ENCODE measurements around the gene RAP2A.

RAP2A gene

DNA sequence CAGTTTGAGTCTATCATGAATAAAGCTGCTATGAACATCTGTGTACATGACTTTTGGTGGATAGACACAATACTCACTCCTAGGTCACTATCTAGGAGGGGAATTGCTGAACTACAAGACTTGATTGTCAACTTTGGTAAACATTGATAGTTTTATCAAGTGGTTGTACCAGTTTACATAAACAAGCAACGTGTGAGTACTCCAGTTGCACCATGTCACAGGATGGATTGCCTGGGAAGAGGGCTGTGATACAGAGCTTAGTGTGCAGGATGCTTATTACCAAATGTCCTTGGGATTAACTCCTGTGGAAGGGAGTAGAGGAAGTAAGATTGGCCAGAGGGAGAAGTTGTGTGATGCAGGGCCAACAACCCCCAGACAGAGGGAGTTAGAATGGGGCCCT is 37.7 kb downstream of the RAP2A start:
- Histone ChIP-seq H3K36me3 (ENCODE audit: insufficient read depth, low read length) (no peaks in the 10 kb centered on the region; the same call in 1 of the 2 replicates), H3K79me2 (ENCODE audit: insufficient read depth, low read length) (no peaks in the 10 kb centered on the region), H3K4me3 (ENCODE audit: low read depth in 1 of 2, low read length in 2 of 2) (no peak overlapping the region), H3K9ac (ENCODE audit: low read depth, low read length) (no peak overlapping the region), H3K27me3 (ENCODE audit: insufficient read depth, low read length, poor library complexity) (no peaks in the 10 kb centered on the region), H3K9me3 (ENCODE audit: insufficient read depth, low read length, severe bottlenecking) (no peaks in the 10 kb centered on the region), H3K4me2 (ENCODE audit: insufficient read depth, low read length) (no peak overlapping the region), H4K20me1 (ENCODE audit: insufficient read depth, low read length) (no peaks in the 10 kb centered on the region), H2AFZ (ENCODE audit: low read depth, low read length) (no peak overlapping the region), H3K4me1 (ENCODE audit: insufficient read depth, low read length) (no peaks in the 10 kb centered on the region), H3K27ac (ENCODE audit: low read length) (no peak overlapping the region)
- no peak for TF ChIP-seq EZH2 (IDR thresholded peaks at IDR 0.05; ENCODE audit: borderline replicate concordance, low read depth, low read length, severe bottlenecking)
- TF ChIP-seq, protein P1, sequence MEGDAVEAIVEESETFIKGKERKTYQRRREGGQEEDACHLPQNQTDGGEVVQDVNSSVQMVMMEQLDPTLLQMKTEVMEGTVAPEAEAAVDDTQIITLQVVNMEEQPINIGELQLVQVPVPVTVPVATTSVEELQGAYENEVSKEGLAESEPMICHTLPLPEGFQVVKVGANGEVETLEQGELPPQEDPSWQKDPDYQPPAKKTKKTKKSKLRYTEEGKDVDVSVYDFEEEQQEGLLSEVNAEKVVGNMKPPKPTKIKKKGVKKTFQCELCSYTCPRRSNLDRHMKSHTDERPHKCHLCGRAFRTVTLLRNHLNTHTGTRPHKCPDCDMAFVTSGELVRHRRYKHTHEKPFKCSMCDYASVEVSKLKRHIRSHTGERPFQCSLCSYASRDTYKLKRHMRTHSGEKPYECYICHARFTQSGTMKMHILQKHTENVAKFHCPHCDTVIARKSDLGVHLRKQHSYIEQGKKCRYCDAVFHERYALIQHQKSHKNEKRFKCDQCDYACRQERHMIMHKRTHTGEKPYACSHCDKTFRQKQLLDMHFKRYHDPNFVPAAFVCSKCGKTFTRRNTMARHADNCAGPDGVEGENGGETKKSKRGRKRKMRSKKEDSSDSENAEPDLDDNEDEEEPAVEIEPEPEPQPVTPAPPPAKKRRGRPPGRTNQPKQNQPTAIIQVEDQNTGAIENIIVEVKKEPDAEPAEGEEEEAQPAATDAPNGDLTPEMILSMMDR (IDR thresholded peaks at IDR 0.05; ENCODE audit: borderline replicate concordance, extremely low read depth, low read length, poor library complexity, severe bottlenecking) = no peak
- ATAC-seq (ENCODE audit: insufficient read depth, low read depth) = no peak
- no peak for DNase-seq

DNA sequence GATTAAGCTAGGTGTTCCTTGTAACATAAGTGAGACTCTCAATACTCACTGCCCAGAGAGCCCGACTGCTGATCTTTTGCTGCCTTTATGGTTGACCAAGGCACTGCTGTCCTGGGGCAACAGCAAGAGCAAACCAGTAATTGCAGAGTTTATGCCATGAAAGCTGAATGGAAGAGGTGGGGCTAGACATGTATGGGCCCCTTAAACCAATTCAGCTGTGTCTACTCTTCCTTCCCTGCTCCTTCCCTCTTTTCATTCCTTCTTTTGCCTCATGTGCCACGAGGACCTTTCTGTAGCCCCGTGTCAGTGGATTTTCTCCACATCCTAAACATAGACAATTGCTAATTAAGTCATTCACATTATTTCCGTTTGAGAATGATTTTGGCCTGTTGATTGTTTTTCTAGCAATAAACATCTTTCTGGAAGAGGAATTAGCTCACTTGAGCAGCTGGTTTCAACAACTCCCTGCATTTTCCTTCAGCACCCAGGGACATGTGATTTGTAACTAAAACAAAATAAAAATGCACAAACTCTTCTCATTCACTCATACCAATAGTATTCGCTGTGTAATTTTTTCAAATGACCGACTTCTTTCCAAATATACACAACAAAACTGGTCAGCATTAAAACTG is 40.5 kb downstream of the RAP2A start:
- H3K4me1 ChIP-seq (ENCODE audit: insufficient read depth, low read length) = no peaks in the 10 kb centered on the region
- TF ChIP-seq, protein P1 (IDR thresholded peaks at IDR 0.05; ENCODE audit: borderline replicate concordance, extremely low read depth, low read length, poor library complexity, severe bottlenecking) = no peak
- no peak for TF ChIP-seq EZH2 (IDR thresholded peaks at IDR 0.05; ENCODE audit: borderline replicate concordance, low read depth, low read length, severe bottlenecking)
- no peak for ATAC-seq (ENCODE audit: insufficient read depth, low read depth)
- H3K27me3 ChIP-seq (ENCODE audit: insufficient read depth, low read length, poor library complexity) = no peaks in the 10 kb centered on the region
- H3K9ac ChIP-seq (ENCODE audit: low read depth, low read length) = no peak overlapping the region
- no peak overlapping the region for H3K27ac ChIP-seq (ENCODE audit: low read length)
- H3K4me2 ChIP-seq (ENCODE audit: insufficient read depth, low read length) = no peak overlapping the region
- no peaks in the 10 kb centered on the region for H3K36me3 ChIP-seq (ENCODE audit: insufficient read depth, low read length)
- H3K9me3 ChIP-seq (ENCODE audit: insufficient read depth, low read length, severe bottlenecking) = no peaks in the 10 kb centered on the region
- DNase-seq = no peak
- H4K20me1 ChIP-seq (ENCODE audit: insufficient read depth, low read length) = no peaks in the 10 kb centered on the region
- H3K4me3 ChIP-seq (ENCODE audit: low read depth in 1 of 2, low read length in 2 of 2) = no peak overlapping the region
- no peak overlapping the region for H2AFZ ChIP-seq (ENCODE audit: low read depth, low read length)
- no peaks in the 10 kb centered on the region for H3K79me2 ChIP-seq (ENCODE audit: insufficient read depth, low read length)

DNA sequence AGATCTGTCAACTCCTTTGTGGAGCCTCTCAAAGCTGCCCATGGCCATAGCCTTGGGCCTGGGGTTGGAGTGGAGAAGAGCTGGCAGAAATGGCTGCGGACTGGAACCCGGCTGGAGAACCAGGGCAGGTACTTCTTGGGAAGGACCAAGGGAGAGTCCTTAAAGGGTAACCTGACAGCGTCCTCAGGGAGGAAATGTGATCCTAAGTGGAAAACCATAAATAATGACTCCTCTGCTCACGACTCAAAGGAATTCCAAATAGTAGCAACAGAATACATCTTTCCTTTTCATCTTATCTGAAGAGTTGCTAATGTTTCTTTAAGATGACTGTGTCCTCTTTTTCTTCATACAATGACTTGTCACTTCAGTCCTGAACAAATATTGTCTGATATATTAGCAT is 41.0 kb downstream of the RAP2A start:
- TF ChIP-seq, protein P1 (IDR thresholded peaks at IDR 0.05; ENCODE audit: borderline replicate concordance, extremely low read depth, low read length, poor library complexity, severe bottlenecking) = no peak
- TF ChIP-seq EZH2 (IDR thresholded peaks at IDR 0.05; ENCODE audit: borderline replicate concordance, low read depth, low read length, severe bottlenecking) = no peak
- no peak overlapping the region for H3K4me3 ChIP-seq (ENCODE audit: low read depth in 1 of 2, low read length in 2 of 2)
- H4K20me1 ChIP-seq (ENCODE audit: insufficient read depth, low read length) = no peaks in the 10 kb centered on the region
- H3K27ac ChIP-seq (ENCODE audit: low read length) = no peak overlapping the region
- no peaks in the 10 kb centered on the region for H3K4me1 ChIP-seq (ENCODE audit: insufficient read depth, low read length)
- no peak overlapping the region for H3K9ac ChIP-seq (ENCODE audit: low read depth, low read length)
- no peaks in the 10 kb centered on the region for H3K79me2 ChIP-seq (ENCODE audit: insufficient read depth, low read length)
- H3K27me3 ChIP-seq (ENCODE audit: insufficient read depth, low read length, poor library complexity) = no peaks in the 10 kb centered on the region
- no peaks in the 10 kb centered on the region for H3K9me3 ChIP-seq (ENCODE audit: insufficient read depth, low read length, severe bottlenecking)
- ATAC-seq (ENCODE audit: insufficient read depth, low read depth) = no peak
- no peak overlapping the region for H2AFZ ChIP-seq (ENCODE audit: low read depth, low read length)
- H3K4me2 ChIP-seq (ENCODE audit: insufficient read depth, low read length) = no peak overlapping the region
- no peaks in the 10 kb centered on the region for H3K36me3 ChIP-seq (ENCODE audit: insufficient read depth, low read length)
- DNase-seq = no peak

Measured in DND-41 (cell line).